ENCODE results near the gene IQGAP3.
A peak's percentile ranks its signal among the peaks of the same experiment; 100 is the strongest.

Gene IQGAP3

GRCh38 chr1:156492591-156493080 is 79.7 kb downstream of the IQGAP3 start:
- TF ChIP-seq CTCF (IDR thresholded peaks at IDR 0.05; ENCODE audit: low read length, missing control alignments) = no peak
- DNase-seq (ENCODE audit: low read depth) = no peak

GRCh38 chr1:156492013-156492590 is 80.3 kb downstream of the IQGAP3 start:
- no peak for TF ChIP-seq CTCF (IDR thresholded peaks at IDR 0.05; ENCODE audit: low read length, missing control alignments)
- no peak overlapping the region for H3K4me3 ChIP-seq (replicated peaks; ENCODE audit: low read depth, low read length)
- DNase-seq (ENCODE audit: low read depth) = no peak

More at GRCh38 chr1:156492591-156493080, 79.7 kb downstream of the IQGAP3 start:
- H3K4me3 ChIP-seq (replicated peaks; ENCODE audit: low read depth, low read length) = no peak overlapping the region

- TF ChIP-seq CTCF (IDR thresholded peaks at IDR 0.05; ENCODE audit: low read length, missing control alignments) = no peak
- no peak for DNase-seq (ENCODE audit: low read depth)
These were observed 81.0 kb downstream of the IQGAP3 start for GRCh38 chr1:156491151-156491949.

GRCh38 chr1:156490401-156491032 is 81.8 kb downstream of the IQGAP3 start:
- no peak for DNase-seq (ENCODE audit: low read depth)
- no peak for TF ChIP-seq CTCF (IDR thresholded peaks at IDR 0.05; ENCODE audit: low read length, missing control alignments)
- H3K4me3 ChIP-seq (replicated peaks; ENCODE audit: low read depth, low read length) = no peak overlapping the region

More at GRCh38 chr1:156491151-156491949, 81.0 kb downstream of the IQGAP3 start:
- no peak overlapping the region for H3K4me3 ChIP-seq (replicated peaks; ENCODE audit: low read depth, low read length)

GRCh38 chr1:156489935-156490293 is 82.5 kb downstream of the IQGAP3 start:
- TF ChIP-seq CTCF (IDR thresholded peaks at IDR 0.05; ENCODE audit: low read length, missing control alignments) = no peak
- H3K4me3 ChIP-seq (replicated peaks; ENCODE audit: low read depth, low read length) = no peak overlapping the region
- no peak for DNase-seq (ENCODE audit: low read depth)

GRCh38 chr1:156489166-156489934 is 83.0 kb downstream of the IQGAP3 start:
- DNase-seq (ENCODE audit: low read depth) = no peak
- H3K4me3 ChIP-seq (replicated peaks; ENCODE audit: low read depth, low read length) = no peak overlapping the region

More at GRCh38 chr1:156489166-156489934, 83.0 kb downstream of the IQGAP3 start:
- peak; percentile 17 for TF ChIP-seq CTCF (IDR thresholded peaks at IDR 0.05; ENCODE audit: low read length, missing control alignments)
